ENCODE data around the gene DNAH1.

DNA sequence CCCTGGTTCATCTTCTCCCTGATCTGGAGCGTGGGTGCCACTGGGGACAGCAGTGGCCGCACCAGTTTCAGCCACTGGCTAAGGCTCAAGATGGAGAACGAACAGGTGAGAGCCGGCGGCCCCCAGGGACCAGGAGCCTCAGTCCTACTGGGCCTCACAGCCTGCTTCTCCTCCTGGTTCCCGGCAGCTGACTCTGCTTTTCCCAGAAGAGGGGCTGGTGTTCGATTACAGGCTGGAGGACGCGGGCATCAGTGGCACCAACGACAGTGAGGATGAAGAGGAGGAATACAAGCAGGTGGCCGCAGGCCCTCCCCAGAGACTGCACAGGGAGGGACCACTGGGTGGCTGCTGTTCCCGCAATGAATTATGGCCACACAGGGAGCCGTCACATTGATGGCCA lies 54.4 kb downstream of the DNAH1 start:
- TF ChIP-seq, protein P1, sequence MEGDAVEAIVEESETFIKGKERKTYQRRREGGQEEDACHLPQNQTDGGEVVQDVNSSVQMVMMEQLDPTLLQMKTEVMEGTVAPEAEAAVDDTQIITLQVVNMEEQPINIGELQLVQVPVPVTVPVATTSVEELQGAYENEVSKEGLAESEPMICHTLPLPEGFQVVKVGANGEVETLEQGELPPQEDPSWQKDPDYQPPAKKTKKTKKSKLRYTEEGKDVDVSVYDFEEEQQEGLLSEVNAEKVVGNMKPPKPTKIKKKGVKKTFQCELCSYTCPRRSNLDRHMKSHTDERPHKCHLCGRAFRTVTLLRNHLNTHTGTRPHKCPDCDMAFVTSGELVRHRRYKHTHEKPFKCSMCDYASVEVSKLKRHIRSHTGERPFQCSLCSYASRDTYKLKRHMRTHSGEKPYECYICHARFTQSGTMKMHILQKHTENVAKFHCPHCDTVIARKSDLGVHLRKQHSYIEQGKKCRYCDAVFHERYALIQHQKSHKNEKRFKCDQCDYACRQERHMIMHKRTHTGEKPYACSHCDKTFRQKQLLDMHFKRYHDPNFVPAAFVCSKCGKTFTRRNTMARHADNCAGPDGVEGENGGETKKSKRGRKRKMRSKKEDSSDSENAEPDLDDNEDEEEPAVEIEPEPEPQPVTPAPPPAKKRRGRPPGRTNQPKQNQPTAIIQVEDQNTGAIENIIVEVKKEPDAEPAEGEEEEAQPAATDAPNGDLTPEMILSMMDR (IDR thresholded peaks at IDR 0.05): no peak
- no peak for TF ChIP-seq POLR2A (IDR thresholded peaks at IDR 0.05)

Data from testis (tissue), 2 donors.